ENCODE data around the gene TAF1B.

The TAF1B gene

GRCh38 chr2:9967053-9967775 is 123.9 kb downstream of the TAF1B start:
- H3K36me3 Mint-ChIP-seq = no peaks in the 10 kb centered on the region
- peaks cover 32% of the 10 kb centered on the region for H3K4me1 Mint-ChIP-seq
- no peaks in the 10 kb centered on the region for H3K9me3 Mint-ChIP-seq
- ATAC-seq = peak; percentile 88
- no peak overlapping the region for H3K4me3 Mint-ChIP-seq
- no peaks in the 10 kb centered on the region for H3K27me3 Mint-ChIP-seq
- no peak overlapping the region for H3K27ac Mint-ChIP-seq

- H3K27ac Mint-ChIP-seq = no peak overlapping the region
Observed at GRCh38 chr2:9968553-9969497, 125.6 kb downstream of the TAF1B start.

GRCh38 chr2:9970200-9971044 is 127.1 kb downstream of the TAF1B start:
- no peak for ATAC-seq
- H3K36me3 Mint-ChIP-seq = no peaks in the 10 kb centered on the region
- peaks cover 7% of the 10 kb centered on the region for H3K27me3 Mint-ChIP-seq
- H3K27ac Mint-ChIP-seq = no peak overlapping the region
- no peaks in the 10 kb centered on the region for H3K9me3 Mint-ChIP-seq
- no peak overlapping the region for H3K4me3 Mint-ChIP-seq
- H3K4me1 Mint-ChIP-seq = peaks cover 24% of the 10 kb centered on the region

More at GRCh38 chr2:9968553-9969497, 125.6 kb downstream of the TAF1B start:
- Mint-ChIP-seq H3K27me3 (peaks cover 7% of the 10 kb centered on the region), H3K4me1 (peaks cover 32% of the 10 kb centered on the region), H3K36me3 (no peaks in the 10 kb centered on the region), H3K9me3 (no peaks in the 10 kb centered on the region), H3K4me3 (no peak overlapping the region)
- no peak for ATAC-seq

GRCh38 chr2:9971105-9971818 is 128.0 kb downstream of the TAF1B start:
- Mint-ChIP-seq H3K4me1 (peaks cover 18% of the 10 kb centered on the region), H3K4me3 (no peak overlapping the region), H3K27me3 (peaks cover 14% of the 10 kb centered on the region), H3K9me3 (no peaks in the 10 kb centered on the region), H3K27ac (no peak overlapping the region), H3K36me3 (no peaks in the 10 kb centered on the region)
- no peak for ATAC-seq

- peaks cover 17% of the 10 kb centered on the region for H3K4me1 Mint-ChIP-seq
- no peak overlapping the region for H3K4me3 Mint-ChIP-seq
- no peaks in the 10 kb centered on the region for H3K36me3 Mint-ChIP-seq
- H3K27me3 Mint-ChIP-seq = peaks cover 20% of the 10 kb centered on the region
- H3K9me3 Mint-ChIP-seq = no peaks in the 10 kb centered on the region
- ATAC-seq = no peak
- no peak overlapping the region for H3K27ac Mint-ChIP-seq
Observed at GRCh38 chr2:9971890-9972289, 128.6 kb downstream of the TAF1B start.

- Mint-ChIP-seq H3K27me3 (peaks cover 29% of the 10 kb centered on the region), H3K27ac (no peak overlapping the region), H3K9me3 (peaks cover 2% of the 10 kb centered on the region), H3K36me3 (no peaks in the 10 kb centered on the region), H3K4me3 (no peak overlapping the region), H3K4me1 (peaks cover 8% of the 10 kb centered on the region)
- no peak for ATAC-seq
Observed at GRCh38 chr2:9972621-9973479, 129.6 kb downstream of the TAF1B start.

GRCh38 chr2:9973690-9974089 is 130.4 kb downstream of the TAF1B start:
- ATAC-seq = no peak
- H3K9me3 Mint-ChIP-seq = peaks cover 7% of the 10 kb centered on the region
- peaks cover 38% of the 10 kb centered on the region for H3K27me3 Mint-ChIP-seq
- no peaks in the 10 kb centered on the region for H3K4me1 Mint-ChIP-seq
- H3K36me3 Mint-ChIP-seq = no peaks in the 10 kb centered on the region
- H3K4me3 Mint-ChIP-seq = no peak overlapping the region
- H3K27ac Mint-ChIP-seq = no peak overlapping the region

GRCh38 chr2:9974343-9974742 is 131.1 kb downstream of the TAF1B start:
- Mint-ChIP-seq H3K36me3 (no peaks in the 10 kb centered on the region), H3K27me3 (peaks cover 38% of the 10 kb centered on the region), H3K9me3 (peaks cover 7% of the 10 kb centered on the region), H3K27ac (no peak overlapping the region), H3K4me3 (no peak overlapping the region), H3K4me1 (no peaks in the 10 kb centered on the region)
- ATAC-seq = no peak

- Mint-ChIP-seq H3K27me3 (peaks cover 38% of the 10 kb centered on the region), H3K36me3 (no peaks in the 10 kb centered on the region), H3K9me3 (peaks cover 7% of the 10 kb centered on the region), H3K27ac (no peak overlapping the region), H3K4me3 (no peak overlapping the region), H3K4me1 (no peaks in the 10 kb centered on the region)
- no peak for ATAC-seq
Observed at GRCh38 chr2:9975328-9975727, 132.1 kb downstream of the TAF1B start.

GRCh38 chr2:9975805-9976447 is 132.7 kb downstream of the TAF1B start:
- H3K27ac Mint-ChIP-seq = no peak overlapping the region
- H3K9me3 Mint-ChIP-seq = peaks cover 7% of the 10 kb centered on the region
- no peaks in the 10 kb centered on the region for H3K4me1 Mint-ChIP-seq
- no peak for ATAC-seq
- H3K36me3 Mint-ChIP-seq = no peaks in the 10 kb centered on the region
- H3K4me3 Mint-ChIP-seq = no peak overlapping the region
- H3K27me3 Mint-ChIP-seq = peaks cover 38% of the 10 kb centered on the region

GRCh38 chr2:9979977-9980376 is 136.7 kb downstream of the TAF1B start:
- ATAC-seq = no peak
- Mint-ChIP-seq H3K9me3 (peaks cover 7% of the 10 kb centered on the region), H3K4me3 (no peak overlapping the region), H3K27me3 (peaks cover 31% of the 10 kb centered on the region), H3K36me3 (no peaks in the 10 kb centered on the region), H3K27ac (no peak overlapping the region), H3K4me1 (peaks cover 8% of the 10 kb centered on the region)

GRCh38 chr2:9980520-9980919 is 137.2 kb downstream of the TAF1B start:
- Mint-ChIP-seq H3K4me3 (no peak overlapping the region), H3K4me1 (peaks cover 8% of the 10 kb centered on the region), H3K27me3 (peaks cover 31% of the 10 kb centered on the region), H3K9me3 (peaks cover 7% of the 10 kb centered on the region), H3K27ac (no peak overlapping the region), H3K36me3 (no peaks in the 10 kb centered on the region)
- no peak for ATAC-seq

GRCh38 chr2:9981655-9982054 is 138.4 kb downstream of the TAF1B start:
- peaks cover 7% of the 10 kb centered on the region for H3K9me3 Mint-ChIP-seq
- no peak overlapping the region for H3K4me3 Mint-ChIP-seq
- no peak overlapping the region for H3K27ac Mint-ChIP-seq
- peaks cover 8% of the 10 kb centered on the region for H3K4me1 Mint-ChIP-seq
- peaks cover 20% of the 10 kb centered on the region for H3K27me3 Mint-ChIP-seq
- H3K36me3 Mint-ChIP-seq = no peaks in the 10 kb centered on the region
- no peak for ATAC-seq
